Measurements from ENCODE around the gene GGTLC3.
"Not testable (repeated sequence)": the region's sequence is repeated elsewhere in the genome, so short reads cannot be mapped to it uniquely, and the experiment has no call there.

DNA sequence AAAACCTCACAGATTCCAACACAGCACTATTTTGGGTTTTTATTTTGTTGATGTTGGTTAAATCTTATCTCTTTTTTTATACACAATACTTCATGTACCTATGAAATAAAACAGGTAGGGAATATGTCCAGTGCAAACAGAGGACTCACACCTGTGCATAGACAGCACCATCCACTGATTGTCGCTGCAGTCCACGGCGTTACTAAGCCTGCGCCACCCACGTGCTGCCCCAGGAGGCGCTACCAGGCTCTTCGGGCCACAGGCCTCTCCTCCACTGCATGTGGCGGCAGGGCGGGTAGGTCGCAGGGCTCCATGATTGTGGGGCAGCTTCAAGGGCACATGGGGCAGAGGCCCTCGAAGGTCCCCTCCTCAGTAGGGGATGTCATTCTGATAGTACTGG lies 15.7 kb upstream of the GGTLC3 start:
- TF ChIP-seq, protein P1, sequence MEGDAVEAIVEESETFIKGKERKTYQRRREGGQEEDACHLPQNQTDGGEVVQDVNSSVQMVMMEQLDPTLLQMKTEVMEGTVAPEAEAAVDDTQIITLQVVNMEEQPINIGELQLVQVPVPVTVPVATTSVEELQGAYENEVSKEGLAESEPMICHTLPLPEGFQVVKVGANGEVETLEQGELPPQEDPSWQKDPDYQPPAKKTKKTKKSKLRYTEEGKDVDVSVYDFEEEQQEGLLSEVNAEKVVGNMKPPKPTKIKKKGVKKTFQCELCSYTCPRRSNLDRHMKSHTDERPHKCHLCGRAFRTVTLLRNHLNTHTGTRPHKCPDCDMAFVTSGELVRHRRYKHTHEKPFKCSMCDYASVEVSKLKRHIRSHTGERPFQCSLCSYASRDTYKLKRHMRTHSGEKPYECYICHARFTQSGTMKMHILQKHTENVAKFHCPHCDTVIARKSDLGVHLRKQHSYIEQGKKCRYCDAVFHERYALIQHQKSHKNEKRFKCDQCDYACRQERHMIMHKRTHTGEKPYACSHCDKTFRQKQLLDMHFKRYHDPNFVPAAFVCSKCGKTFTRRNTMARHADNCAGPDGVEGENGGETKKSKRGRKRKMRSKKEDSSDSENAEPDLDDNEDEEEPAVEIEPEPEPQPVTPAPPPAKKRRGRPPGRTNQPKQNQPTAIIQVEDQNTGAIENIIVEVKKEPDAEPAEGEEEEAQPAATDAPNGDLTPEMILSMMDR (IDR thresholded peaks at IDR 0.05), result not testable (repeated sequence)
- not testable (repeated sequence) for TF ChIP-seq POLR2A (IDR thresholded peaks at IDR 0.05)

All from esophagus squamous epithelium (tissue), 4 donors.